HS-5 (cell line): ENCODE data around the gene USP20.

Source experiments
- DNase-seq: peaks from one replicate; pipeline ENCODE4 v3.0.0-alpha.2; 2012; ENCODE audit warnings: low read depth

Gene USP20

DNA sequence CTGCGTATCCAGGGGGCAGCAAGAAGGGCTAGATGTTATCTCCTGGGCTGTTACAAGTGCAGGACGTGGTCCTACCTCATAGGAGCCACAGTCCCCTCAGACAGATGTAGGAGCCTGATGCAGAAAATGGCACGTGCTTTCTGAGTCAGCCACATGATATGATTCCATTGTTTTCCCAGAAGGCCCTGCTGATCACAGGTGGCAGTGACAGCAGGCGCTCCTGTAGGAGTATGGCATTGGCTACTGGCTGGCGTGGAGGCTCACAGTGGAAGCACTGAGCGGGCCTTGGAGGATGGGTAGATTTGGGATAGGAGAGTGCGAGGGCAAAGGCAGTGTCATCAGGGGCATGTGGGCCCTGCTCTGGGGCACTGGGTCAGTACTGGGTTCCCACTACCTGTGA is 21.9 kb downstream of the USP20 start:
- no peak for DNase-seq

DNA sequence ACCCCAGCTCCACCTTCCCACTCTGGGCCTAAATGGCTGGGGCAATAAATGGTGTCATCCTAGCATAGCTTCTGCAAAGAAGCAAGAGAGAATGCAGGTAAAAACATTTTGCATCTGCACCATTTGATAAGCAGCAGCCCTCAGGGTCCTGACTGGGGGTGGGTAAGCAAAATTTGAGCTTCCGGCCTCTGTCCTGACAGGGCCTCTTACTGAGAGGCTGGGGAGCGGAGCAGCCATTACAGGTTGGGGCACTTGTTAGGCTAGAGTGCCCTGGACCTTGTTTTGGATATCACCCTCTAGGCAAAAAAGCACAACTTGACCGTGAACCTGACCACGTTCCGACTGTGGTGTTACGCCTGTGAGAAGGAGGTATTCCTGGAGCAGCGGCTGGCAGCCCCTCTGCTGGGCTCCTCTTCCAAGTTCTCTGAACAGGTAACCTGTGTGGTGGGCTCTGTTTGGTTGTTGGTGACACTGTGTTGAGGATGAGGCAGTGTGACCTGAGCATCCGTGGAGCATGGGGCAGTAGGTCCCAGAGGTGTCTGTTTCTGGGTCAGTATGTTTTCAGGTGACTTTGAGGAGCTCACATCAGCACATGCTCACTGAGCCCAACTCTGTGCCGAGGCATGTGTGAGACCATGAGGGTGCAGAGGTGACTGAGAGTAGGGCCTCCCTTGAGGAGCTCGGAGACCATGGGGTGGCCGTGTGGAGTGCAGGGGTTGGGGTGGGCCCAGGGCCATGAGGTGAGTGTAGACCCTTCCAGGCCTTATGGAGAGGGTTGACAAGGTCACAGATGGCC is 23.1 kb downstream of the USP20 start:
- no peak for DNase-seq

DNA sequence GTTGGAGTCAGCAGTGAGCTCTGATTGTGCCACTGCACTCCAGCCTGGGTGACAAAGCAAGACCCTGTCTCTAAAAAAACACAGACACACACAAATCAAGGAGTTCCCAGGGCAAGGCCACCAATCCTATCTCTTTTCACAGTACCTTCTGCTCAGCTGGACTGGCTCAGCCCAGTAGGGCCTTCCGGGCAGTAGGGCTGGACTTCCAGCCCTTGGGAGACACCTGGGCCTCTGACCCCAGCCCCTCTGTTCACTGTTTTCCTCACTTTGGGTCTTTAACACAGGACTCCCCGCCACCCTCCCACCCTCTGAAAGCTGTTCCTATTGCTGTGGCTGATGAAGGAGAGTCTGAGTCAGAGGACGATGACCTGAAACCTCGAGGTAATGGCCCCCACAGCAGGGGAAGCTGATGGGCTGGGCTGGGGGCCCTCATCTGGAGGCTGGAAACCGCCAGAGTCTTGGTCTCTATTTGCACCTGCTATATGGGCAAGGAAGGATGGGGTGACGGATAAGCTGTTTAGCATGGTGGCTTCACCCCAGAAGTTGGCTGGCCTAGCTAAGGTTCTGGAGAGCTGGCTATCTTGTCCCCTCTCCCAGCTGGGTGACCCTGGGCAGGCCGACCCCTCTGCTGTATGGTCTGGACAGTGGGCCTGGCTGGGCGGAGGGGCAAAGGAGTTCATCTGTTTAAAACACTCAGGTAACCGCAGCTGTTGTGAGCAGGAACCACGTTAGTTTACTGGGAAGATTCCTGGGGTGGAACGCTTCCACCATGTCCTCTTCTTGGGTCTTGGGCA is 25.6 kb downstream of the USP20 start:
- no peak for DNase-seq

DNA sequence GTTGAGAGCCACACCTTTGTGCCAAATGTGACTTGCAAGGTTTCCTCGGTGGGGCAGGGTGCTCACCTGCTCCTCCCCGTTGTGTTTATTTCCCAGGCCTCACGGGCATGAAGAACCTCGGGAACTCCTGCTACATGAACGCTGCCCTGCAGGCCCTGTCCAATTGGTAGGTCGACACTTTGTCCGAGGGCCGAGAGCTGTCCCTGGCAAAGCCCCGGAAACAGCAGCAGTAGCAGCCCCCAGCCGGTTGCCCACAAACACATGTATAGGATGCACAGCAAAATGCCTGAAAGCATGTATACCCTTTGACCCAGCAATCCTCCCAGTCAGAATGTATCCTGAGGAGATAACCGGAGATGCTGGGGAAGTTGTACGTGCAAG is 26.2 kb downstream of the USP20 start:
- no peak for DNase-seq

DNA sequence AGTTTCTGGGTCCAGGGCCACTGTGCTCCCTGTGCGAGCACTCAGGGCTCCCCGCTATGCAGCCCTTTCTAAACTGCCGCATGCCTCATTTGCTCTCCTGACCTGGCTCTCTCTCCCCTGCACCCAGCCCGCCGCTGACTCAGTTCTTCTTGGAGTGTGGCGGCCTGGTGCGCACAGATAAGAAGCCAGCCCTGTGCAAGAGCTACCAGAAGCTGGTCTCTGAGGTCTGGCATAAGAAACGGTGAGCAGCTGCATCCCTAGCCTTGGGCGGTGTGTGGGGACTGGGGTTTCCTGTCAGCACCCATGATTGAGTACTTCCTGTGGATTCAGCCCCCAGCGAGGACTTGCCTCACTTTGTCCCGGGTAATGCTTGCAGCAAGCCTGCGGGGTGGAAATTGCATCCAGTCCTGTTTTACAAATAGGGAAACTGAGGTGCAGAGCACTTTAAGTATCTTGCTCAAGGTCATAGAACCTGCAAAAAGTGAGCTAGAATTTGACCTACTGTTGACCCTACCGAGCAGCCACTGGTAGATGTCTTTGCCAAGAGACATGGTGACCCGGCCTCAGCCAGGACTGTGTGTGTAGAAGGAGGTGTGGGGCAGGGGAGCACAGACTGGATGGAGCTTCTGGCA is 27.9 kb downstream of the USP20 start:
- no peak for DNase-seq

DNA sequence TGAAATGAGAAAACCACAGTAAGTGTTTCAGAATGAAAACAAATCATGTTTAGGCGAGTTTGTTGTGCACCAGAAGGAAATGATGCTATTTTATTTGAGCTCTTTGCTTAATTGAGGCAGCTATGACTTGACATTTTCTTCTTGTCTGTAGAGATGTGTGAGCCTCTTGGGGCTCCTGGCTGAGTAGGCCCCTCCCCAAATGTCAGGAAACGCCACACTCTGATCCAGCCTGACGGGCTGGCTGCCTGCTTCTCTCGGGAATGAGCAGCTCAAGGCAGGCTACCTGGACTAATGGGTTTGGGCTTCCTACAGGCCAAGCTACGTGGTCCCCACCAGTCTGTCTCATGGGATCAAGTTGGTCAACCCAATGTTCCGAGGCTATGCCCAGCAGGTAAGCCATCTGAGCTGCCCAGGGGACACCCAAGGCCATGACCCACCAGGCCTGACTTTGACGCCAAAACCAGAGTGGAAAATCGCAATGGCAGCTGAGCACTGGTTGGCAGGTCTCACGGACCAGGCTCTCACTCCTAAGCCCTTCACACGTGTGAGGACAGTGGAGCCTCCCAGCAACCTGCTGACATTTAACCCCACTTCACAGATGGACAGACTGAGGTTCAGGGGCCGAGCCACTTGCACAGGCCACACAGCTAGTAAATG is 29.9 kb downstream of the USP20 start:
- DNase-seq, result no peak

DNA sequence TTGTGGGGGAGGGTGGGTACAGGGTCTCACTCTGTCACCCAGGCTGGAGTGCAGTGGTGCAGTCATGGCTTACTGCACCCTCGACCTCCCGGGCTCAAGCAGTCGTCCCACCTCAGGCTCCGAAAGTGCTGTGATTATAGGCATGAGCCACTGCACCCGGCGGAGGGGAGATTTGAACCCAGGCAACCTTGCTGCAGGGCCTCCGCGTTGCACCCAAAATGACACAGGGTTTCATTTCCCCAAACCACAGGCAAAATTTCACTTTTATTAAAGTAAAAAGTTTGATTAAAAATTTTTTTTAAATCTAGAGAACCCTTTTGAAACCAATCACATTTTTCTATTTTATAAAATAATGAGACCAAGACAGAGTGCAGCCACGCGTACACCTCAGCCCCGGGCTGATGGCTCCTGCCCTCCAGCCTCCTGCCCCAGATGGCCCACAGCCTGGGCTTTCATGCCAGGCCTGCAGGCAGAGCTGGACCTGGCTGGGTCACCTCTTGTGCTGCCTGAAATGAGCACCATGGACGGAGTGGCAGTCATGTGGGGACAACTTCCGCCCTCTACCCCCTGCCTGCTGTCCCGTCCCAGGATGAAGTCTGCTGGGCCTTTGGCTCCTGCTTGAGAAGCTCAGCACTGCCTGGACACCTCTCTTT is 30.5 kb downstream of the USP20 start:
- DNase-seq, result no peak

DNA sequence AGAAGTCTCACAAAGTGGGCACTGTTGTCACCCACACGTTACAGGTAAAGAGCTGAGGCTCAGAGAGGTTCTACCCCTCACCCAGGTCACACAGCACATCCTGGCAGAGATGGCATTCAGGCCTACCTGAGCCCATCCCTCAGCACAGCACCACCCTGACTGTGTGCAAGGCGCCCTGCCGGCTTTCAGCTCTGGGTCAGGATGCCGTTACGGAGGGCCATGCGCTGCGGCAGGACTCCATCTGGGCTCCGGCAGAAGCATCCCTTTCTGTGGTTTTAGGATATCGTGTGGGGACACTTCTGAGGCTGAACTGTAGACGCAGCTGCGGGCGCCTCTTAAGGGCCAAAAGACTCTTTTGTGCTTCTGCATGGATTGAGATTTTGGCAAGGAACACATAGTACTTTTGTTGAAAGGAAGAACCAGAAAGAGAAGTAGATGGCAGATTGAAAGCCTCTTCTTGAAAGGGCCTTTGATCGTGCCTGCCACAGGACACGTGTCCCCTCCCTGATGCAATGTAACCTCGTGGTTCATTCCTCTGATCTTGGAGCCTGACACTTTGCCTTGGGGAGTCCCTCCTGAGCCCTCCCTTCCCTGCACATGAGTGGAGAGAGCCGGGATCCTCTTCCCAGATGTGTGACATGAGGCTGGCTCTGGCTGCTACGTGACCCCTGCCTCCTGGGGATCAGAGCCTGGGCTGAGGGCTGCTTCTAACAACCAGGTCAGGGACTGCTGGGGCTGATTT is 31.3 kb downstream of the USP20 start:
- no peak for DNase-seq

DNA sequence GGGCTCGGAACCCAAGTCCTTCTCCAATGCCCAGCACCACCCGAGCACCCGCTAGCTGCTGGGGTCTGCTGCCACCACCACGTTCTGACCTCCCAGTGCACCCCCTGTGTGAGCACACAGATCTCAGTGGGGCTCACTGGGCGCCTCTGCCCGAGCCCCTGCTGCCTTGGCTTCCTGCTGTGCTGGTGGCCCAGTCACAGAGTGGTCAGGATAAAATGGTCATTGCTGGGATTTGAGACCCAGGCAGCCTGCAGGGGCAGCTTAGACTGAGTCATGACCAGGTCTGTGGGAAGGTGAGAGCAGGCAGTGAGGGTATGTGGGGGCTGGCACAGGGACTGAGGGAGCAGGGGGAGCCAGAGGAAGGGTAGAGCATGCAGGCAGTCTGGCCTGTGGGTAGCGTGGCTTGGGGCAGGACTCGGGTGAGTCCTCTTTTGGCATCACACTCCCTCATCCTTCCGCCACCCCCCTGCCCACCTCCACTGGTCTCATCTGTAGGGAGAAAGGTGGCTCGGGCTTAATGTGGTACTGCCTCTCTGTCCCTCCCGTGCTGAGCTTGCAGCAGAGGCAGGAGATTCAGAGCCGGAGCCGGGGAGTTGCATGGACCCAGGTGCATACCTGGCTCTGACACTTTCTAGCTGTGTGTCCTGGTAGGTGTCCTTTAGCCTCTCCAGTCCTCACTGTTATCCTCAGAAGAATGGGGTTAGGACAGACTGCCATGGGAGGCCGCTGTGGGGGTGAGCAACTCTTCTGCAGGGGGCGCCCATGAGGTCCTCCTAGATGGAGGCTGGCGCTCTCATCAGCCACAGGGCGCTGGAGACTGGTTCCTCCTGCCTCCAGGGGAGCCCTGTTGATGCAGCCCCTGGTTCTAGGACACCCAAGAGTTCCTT is 32.1 kb downstream of the USP20 start:
- DNase-seq, result no peak

DNA sequence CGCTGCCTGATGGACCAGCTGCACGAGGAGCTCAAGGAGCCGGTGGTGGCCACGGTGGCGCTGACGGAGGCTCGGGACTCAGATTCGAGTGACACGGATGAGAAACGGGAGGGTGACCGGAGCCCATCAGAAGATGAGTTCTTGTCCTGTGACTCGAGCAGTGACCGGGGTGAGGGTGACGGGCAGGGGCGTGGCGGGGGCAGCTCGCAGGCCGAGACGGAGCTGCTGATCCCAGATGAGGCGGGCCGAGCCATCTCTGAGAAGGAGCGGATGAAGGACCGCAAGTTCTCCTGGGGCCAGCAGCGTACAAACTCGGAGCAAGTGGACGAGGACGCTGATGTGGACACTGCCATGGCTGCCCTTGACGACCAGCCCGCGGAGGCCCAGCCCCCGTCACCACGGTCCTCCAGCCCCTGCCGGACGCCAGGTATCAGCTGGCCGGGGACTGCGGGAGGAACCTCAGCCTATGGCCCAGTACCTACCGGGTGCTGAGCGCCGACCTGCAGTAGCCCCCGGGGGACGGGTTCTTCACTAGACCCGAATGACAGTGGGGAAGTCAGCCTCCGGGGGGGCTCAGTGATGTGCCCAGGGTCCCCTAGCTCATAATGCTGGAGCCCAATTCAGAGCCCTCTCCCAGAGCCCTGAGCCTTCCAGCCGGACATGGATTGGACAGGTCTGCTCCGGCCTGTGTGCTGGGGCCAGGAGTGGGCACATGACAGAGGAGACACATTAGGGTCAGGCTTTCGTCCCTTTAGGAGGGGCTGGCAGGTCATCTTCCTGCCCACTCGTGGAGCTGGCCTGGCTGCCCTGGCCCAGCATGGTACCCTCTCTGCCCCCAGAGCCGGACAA is 33.0 kb downstream of the USP20 start:
- no peak for DNase-seq

DNA sequence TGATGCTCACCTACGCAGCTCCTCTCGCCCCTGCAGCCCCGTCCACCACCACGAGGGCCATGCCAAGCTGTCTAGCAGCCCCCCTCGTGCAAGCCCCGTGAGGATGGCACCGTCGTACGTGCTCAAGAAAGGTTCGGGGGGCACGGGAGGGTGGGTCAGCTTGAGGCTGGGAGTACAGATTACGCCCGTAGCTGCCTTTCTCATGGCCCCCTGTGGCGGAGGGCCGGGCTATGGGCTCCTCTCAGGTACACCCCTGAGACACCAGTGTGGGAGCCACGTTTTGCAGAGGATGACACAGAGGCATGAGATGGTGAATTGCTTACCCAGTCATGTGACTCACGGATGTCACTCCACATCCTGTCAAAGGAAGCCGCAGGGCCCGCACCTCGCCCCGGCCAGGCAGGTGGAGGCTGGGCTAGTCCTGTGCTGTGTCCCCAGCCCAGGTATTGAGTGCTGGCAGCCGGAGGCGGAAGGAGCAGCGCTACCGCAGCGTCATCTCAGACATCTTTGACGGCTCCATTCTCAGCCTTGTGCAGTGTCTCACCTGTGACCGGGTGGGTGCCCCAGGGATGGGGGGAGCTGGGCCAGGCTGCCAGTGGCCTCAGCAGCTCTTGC is 33.7 kb downstream of the USP20 start:
- no peak for DNase-seq

DNA sequence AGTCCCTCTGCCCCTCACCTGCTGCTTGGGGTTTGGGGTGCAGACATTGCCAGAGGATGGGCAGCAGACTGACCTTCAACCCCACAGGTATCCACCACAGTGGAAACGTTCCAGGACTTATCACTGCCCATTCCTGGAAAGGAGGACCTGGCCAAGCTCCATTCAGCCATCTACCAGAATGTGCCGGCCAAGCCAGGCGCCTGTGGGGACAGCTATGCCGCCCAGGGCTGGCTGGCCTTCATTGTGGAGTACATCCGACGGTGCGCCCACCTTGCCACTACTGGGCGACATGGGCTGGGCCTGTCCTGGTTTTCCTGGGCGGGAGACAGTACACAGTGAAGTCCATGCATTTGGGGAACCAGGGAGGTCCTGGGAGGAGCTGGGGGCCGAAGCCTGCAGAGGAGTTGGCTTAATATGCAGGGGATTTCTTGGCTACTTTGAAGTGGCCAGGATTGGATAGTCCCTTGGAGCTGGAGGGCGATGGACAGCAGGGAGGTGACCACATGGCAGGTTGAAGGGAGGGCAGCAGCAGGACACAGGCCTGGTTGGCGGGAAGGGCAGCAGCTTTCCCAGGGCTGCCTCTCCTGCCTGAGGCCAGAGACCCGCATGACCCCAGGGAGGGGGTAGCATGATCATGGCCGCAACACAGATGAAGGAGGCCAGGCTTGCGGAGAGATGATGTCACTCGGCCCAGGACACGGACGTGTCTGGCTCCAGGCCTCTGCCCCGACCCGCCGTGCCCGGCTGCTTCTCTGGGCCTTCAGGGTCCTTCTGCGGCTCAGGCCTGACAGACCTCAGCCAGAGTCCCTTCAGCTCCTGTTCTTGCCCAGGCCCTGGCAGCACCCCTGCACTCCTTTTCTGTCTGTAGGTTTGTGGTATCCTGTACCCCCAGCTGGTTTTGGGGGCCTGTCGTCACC is 34.6 kb downstream of the USP20 start:
- DNase-seq, result no peak

DNA sequence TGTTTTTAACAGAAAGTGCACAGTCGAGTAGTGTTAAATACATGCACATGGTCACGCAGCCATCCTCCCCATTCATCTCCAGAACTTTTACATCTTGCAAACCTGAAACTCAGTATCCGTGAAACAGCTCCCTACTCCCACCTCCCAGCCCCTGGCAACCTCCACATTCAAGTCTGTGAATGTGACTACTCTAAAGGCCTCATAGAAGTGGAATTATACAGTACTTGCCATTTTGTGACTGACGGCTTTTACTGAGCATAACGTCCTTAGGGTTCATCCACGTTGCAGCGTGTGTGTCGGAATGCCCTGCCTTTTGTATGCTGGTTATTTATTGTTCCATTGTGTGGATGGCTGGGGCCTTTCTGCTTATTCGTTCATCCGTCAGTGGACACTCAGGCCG is 35.8 kb downstream of the USP20 start:
- DNase-seq, result no peak

DNA sequence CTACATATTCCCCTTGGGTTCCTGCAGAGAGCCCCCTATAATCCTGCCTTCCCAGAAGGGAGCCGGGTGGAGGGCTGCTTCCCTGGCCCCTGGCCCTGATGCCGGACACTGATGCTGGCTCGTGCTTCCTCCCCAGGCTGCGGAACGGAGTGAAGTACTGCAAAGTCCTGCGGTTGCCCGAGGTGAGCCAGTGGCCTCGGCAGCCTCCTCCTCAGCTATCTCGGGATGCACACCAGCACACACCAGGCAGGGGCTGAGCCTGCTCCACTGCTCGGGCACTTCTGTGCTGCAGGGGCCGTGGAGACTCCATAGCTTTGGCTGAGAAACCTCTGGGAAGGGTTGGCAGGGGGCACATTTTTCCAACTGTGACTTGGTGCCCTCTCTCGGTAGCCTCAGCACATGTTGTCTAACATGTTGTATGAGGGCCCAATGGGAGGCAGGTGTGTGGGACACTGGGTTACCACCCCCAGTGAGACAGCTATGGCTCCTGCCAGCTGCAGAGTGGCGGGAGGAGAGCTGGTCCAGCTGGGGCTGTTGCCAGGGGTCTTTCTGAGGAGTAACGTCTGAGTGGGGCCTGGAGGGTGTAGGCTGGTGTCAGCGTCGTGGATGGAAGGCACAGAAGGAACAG is 38.4 kb downstream of the USP20 start:
- DNase-seq, result no peak

DNA sequence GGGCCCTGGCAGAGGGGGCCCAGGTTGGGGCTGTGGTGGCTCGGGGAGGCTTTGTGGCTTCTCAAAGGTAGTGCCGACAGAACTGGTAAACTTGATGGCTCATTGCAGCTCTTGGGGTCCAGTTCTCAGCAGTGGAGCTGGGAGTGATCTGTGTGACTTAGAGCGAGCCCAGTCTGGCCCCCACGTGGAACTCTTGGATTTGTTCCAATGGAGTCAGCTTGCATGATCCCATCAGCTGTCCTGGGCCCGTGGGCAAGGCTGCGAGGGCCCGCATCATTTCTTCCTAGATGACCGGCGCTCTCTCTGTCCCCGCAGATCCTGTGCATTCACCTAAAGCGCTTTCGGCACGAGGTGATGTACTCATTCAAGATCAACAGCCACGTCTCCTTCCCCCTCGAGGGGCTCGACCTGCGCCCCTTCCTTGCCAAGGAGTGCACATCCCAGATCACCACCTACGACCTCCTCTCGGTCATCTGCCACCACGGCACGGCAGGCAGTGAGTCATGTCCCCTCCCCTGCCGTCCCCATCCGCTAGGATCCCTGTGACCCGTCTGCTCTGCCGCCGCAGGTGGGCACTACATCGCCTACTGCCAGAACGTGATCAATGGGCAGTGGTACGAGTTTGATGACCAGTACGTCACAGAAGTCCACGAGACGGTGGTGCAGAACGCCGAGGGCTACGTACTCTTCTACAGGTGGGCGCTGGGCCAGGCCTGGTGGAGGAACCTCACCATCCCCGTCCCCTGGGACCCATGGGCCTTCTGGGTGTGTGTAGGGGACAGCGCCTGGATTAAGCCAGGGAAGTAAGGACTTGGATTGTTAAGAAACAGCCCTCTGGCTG is 39.2 kb downstream of the USP20 start:
- DNase-seq, result no peak

DNA sequence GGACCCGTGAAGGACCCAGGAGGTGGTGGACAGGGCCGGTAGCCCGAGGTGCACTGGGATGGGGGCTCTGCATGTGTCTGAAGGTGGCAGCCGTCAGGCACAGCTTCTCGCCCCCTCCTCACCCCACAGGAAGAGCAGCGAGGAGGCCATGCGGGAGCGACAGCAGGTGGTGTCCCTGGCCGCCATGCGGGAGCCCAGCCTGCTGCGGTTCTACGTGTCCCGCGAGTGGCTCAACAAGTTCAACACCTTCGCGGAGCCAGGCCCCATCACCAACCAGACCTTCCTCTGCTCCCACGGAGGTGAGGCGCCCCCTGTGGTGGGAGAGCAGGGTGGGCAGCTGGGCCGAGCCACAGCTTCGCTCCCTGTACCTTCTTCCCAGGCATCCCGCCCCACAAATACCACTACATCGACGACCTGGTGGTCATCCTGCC is 39.9 kb downstream of the USP20 start:
- no peak for DNase-seq
